GM12878 (cell line): ENCODE data around the gene SLC27A5. TPM values are rescaled to one million over a fixed set of nuclear protein-coding genes. Genes with fewer than 3 reads are reported as not detected.

Experiments
- BCL11A ChIP-seq: IDR thresholded peaks from 2 replicates; pipeline ENCODE4 v1.6.1; 2011; ENCODE audit warnings: low read depth, low read length
- BCLAF1 ChIP-seq: fragments of 450-650 bp; IDR thresholded peaks from 2 replicates; pipeline ENCODE4 v1.6.1; 2017; ENCODE audit warnings: antibody characterized with exemption, mild to moderate bottlenecking, moderate library complexity
- CBFB ChIP-seq: IDR thresholded peaks from 2 replicates; pipeline ENCODE4 v1.6.1; 2016; ENCODE audit warnings: antibody characterized with exemption, low read depth
- EP300 ChIP-seq, 2 experiments: fragments of 150-350 bp in 1 of 2; IDR thresholded peaks; 2 replicates each; pipeline ENCODE4 v1.6.1; 2011 to 2012; ENCODE audit warnings: low read depth in 2 of 2, low read length in 2 of 2, borderline replicate concordance in 1 of 2, improper control_type of control experiment in 1 of 2, inconsistent platforms in 1 of 2; ENCODE audit not compliant: control insufficient read depth in 1 of 2
- PKNOX1 ChIP-seq: fragments of 450-650 bp; IDR thresholded peaks from 2 replicates; pipeline ENCODE4 v1.6.1; 2016; ENCODE audit warnings: mild to moderate bottlenecking
- POLR2A ChIP-seq: IDR thresholded peaks from 2 replicates; pipeline ENCODE4 v1.6.1; 2011; ENCODE audit warnings: low read depth, mild to moderate bottlenecking, low read length
- SIX5 ChIP-seq: IDR thresholded peaks from 2 replicates; pipeline ENCODE4 v1.6.1; 2011; ENCODE audit warnings: mild to moderate bottlenecking, low read depth, low read length, moderate library complexity; ENCODE audit not compliant: severe bottlenecking
- SREBF1 ChIP-seq: IDR thresholded peaks from 2 replicates; pipeline ENCODE4 v1.6.1; 2012; ENCODE audit warnings: mild to moderate bottlenecking, low read length
- SRF ChIP-seq, 2 experiments: IDR thresholded peaks; 2 replicates each; pipeline ENCODE4 v1.6.1; 2011; ENCODE audit warnings: low read depth in 2 of 2, low read length in 2 of 2, mild to moderate bottlenecking in 1 of 2, moderate library complexity in 1 of 2
- STAT1 ChIP-seq: fragments of 450-650 bp; conservative IDR thresholded peaks from 2 replicates; pipeline ENCODE4 v1.6.1; 2014; ENCODE audit warnings: antibody characterized with exemption, mild to moderate bottlenecking
- TBL1XR1 ChIP-seq: IDR thresholded peaks from 2 replicates; pipeline ENCODE4 v1.6.1; 2012; ENCODE audit warnings: low read depth, low read length, improper control_type of control experiment
- YY1 ChIP-seq: IDR thresholded peaks from 2 replicates; pipeline ENCODE4 v1.6.1; 2011; ENCODE audit warnings: low read depth, mild to moderate bottlenecking, low read length
- ZSCAN29 ChIP-seq: fragments of 450-650 bp; IDR thresholded peaks from 2 replicates; pipeline ENCODE4 v1.6.1; 2017; ENCODE audit warnings: mild to moderate bottlenecking, moderate library complexity
- polyA plus RNA-seq, 11 experiments: library from polyadenylated mRNA; depleted of rRNA in 4 of 11; unstranded in 6 of 11; stranded (reverse) in 5 of 11; fragments of >200 nt; fragmentation: Nextera tagmentation in 4 of 11; fragmentation: Illumina TruSeq in 1 of 11; extraction: Ambion mirVana in 4 of 11; extraction: Trizol in 1 of 11; gene quantifications; 1 replicate in 1 of 11; 2 replicates in 10 of 11; pipeline versions ENCODE4 v1.2.1 to v1.2.3, GENCODE V29; 2011 to 2016; ENCODE audit warnings: inconsistent platforms in 2 of 11, missing spikeins in 2 of 11, low read depth in 1 of 11
- total RNA-seq, 4 experiments: library from RNA; depleted of rRNA in 3 of 4; stranded (reverse); fragments of >200 nt in 3 of 4; fragmentation: Illumina TruSeq in 1 of 4; extraction: Trizol in 1 of 4; gene quantifications; 2 replicates each; pipeline versions ENCODE4 v1.2.1 to v1.2.3, GENCODE V29; 2013 to 2021
- TF ChIP-seq, protein P1 (sequence below): IDR thresholded peaks from 2 replicates; pipeline ENCODE4 v1.6.1; 2012; ENCODE audit warnings: improper control_type of control experiment, low read depth, low read length; ENCODE audit not compliant: insufficient replicate concordance
- TF ChIP-seq, protein P2 (sequence below): fragments of 450-650 bp; IDR thresholded peaks from 2 replicates; pipeline ENCODE4 v1.6.1; 2018; ENCODE audit warnings: borderline replicate concordance, mild to moderate bottlenecking; ENCODE audit not compliant: partially characterized antibody

The SLC27A5 gene
- total and polyA plus RNA-seq, 10 of the 15 experiments (the other 5 are each of a cell fraction or from before 2014, with no cell fraction given): 21.2 to 127 (median 31.8) TPM

DNA sequence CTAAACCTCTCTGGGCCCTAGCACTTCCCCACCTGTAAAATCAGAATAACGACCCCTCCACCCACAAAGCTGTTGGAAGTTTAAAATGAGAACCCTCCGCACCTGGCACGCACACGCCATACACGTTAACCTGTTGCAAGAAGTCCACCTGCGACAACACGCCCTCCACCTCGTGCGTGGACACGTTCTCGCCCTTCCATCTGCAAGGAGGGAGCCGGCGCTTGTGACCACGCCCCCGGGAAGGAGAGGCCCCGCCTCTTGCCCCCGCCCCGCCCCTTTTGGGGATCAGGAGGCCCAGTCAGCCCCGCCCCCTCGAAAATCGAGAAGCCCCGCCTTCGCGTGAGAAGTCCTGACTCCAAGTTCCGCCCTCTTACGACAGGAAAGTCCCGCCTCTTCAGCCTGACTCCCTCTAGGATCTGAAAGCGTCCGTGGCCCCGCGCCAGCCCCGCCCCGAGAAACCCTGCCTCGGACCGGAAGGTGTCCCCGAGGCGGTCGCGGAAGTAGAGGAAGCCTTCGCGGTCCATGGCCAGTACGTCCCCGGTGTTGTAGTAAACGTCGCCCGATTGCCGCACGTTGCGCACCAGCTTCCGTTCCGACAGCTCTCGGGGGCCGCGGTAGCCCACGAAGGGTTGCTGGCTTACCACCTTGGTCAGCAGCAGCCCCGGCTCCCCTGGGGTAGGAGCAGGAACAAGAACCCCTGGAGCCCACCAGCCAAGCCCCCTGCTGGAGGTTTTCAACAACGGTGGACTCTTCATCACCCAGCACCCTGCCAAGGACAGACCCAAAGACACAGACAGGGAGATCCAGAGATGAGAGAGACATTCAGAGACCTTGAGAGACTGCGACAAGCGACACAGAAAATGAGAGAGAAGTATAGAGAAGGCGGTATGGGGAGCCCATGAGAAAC lies 12.5 kb downstream of the SLC27A5 start (continued):
- TF ChIP-seq YY1 (peak; percentile 89), BCLAF1 (no peak), SREBF1 (no peak; the same call in 1 of the 2 replicates), EP300 (IDR thresholded peaks at IDR 0.05; ENCODE audit: borderline replicate concordance in 1 of 2, control insufficient read depth in 1 of 2, low read depth in 2 of 2, low read length in 2 of 2) (no peak), BCL11A (no peak), STAT1 (peak; percentile 98), TBL1XR1 (peak; percentile 45; the same call in 1 of the 2 replicates), SIX5 (peak; percentile 71), CBFB (peak; percentile 78; the same call in 1 of the 2 replicates), SRF (IDR thresholded peaks at IDR 0.05; ENCODE audit: low read depth in 2 of 2, low read length in 2 of 2) (peak; percentile 60 to 84; a peak in 3 of 4 replicates), ZSCAN29 (peak; percentile 67; the same call in 1 of the 2 replicates), PKNOX1 (peak; percentile 73; the same call in 1 of the 2 replicates), POLR2A (peak; percentile 88)
- TF ChIP-seq, protein P1, sequence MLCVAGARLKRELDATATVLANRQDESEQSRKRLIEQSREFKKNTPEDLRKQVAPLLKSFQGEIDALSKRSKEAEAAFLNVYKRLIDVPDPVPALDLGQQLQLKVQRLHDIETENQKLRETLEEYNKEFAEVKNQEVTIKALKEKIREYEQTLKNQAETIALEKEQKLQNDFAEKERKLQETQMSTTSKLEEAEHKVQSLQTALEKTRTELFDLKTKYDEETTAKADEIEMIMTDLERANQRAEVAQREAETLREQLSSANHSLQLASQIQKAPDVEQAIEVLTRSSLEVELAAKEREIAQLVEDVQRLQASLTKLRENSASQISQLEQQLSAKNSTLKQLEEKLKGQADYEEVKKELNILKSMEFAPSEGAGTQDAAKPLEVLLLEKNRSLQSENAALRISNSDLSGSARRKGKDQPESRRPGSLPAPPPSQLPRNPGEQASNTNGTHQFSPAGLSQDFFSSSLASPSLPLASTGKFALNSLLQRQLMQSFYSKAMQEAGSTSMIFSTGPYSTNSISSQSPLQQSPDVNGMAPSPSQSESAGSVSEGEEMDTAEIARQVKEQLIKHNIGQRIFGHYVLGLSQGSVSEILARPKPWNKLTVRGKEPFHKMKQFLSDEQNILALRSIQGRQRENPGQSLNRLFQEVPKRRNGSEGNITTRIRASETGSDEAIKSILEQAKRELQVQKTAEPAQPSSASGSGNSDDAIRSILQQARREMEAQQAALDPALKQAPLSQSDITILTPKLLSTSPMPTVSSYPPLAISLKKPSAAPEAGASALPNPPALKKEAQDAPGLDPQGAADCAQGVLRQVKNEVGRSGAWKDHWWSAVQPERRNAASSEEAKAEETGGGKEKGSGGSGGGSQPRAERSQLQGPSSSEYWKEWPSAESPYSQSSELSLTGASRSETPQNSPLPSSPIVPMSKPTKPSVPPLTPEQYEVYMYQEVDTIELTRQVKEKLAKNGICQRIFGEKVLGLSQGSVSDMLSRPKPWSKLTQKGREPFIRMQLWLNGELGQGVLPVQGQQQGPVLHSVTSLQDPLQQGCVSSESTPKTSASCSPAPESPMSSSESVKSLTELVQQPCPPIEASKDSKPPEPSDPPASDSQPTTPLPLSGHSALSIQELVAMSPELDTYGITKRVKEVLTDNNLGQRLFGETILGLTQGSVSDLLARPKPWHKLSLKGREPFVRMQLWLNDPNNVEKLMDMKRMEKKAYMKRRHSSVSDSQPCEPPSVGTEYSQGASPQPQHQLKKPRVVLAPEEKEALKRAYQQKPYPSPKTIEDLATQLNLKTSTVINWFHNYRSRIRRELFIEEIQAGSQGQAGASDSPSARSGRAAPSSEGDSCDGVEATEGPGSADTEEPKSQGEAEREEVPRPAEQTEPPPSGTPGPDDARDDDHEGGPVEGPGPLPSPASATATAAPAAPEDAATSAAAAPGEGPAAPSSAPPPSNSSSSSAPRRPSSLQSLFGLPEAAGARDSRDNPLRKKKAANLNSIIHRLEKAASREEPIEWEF: no peak
- TF ChIP-seq, protein P2, sequence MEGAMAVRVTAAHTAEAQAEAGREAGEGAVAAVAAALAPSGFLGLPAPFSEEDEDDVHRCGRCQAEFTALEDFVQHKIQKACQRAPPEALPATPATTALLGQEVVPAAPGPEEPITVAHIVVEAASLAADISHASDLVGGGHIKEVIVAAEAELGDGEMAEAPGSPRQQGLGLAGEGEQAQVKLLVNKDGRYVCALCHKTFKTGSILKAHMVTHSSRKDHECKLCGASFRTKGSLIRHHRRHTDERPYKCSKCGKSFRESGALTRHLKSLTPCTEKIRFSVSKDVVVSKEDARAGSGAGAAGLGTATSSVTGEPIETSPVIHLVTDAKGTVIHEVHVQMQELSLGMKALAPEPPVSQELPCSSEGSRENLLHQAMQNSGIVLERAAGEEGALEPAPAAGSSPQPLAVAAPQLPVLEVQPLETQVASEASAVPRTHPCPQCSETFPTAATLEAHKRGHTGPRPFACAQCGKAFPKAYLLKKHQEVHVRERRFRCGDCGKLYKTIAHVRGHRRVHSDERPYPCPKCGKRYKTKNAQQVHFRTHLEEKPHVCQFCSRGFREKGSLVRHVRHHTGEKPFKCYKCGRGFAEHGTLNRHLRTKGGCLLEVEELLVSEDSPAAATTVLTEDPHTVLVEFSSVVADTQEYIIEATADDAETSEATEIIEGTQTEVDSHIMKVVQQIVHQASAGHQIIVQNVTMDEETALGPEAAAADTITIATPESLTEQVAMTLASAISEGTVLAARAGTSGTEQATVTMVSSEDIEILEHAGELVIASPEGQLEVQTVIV: peak; percentile 84
